SK-N-DZ (cell line): ENCODE measurements around the gene RRP1B.
"Not testable (repeated sequence)": the region's sequence is repeated elsewhere in the genome, so short reads cannot be mapped to it uniquely, and the experiment has no call there.

ENCODE experiments used
- DNase-seq: peaks from one replicate; pipeline ENCODE4 v3.0.0-alpha.2; 2015; ENCODE audit warnings: low spot score

The RRP1B gene

GRCh38 chr21:43667191-43667904 is 8.0 kb downstream of the RRP1B start:
- no peak for DNase-seq

GRCh38 chr21:43669828-43670605 is 10.7 kb downstream of the RRP1B start:
- no peak for DNase-seq

DNA sequence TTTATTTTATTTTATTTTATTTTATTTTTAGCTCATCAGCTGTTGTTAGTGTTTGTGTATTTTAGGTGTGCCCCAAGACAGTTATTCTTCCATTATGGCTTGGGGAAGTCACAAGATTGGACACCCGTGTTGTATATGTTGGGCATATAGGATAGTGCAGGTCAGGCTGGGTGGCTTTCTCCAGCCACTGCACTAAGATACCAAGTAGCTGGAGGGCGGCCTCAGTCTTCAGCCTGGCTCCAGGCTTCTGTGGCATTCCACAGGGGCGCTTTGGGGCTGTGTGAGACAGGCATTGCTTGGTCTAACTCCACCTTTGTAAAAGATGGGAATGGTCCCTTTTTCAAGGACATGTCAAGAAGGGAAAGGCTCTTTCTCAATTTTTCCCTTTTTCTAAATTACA is 16.5 kb downstream of the RRP1B start:
- DNase-seq = no peak

- no peak for DNase-seq
Observed at GRCh38 chr21:43676391-43676790, 17.0 kb downstream of the RRP1B start.

DNA sequence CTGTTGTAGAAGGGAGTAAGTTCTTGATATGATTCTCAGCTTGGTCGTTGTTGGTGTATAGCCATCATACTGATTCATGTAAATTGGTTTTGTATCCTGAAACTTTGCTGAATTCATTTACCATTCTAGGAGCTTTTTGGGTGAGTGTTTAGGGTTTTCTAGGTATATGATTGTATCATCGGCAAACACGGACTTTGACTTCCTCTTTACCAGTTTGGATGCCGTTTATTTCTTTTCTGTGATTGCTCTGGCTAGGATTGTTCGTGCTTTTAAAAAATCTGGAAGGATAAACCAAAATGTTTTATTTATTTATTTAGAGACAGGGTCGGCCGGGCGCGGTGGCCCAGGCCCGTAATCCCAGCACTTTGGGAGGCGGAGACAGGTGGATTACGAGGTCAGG is 20.6 kb downstream of the RRP1B start:
- no peak for DNase-seq

GRCh38 chr21:43680421-43680820 is 21.1 kb downstream of the RRP1B start:
- DNase-seq = not testable (repeated sequence)

DNA sequence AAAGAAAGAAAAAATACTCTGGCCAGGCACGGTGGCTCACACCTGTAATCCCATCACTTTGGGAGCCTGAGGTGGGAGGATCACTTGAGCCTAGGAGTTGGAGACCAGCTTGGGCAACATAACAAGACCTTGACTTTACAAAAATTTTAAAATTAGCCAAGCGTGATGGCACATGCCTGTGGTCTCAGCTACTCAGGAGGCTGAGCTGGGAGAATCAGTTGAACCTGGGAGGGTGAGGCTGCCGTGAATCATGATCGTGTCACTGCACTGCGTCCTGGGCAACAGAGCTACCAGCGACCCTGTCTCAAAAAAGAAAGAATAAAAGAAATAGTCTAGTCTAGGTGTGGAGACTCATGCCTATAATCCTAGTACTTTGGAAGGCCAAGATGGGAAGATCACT is 22.3 kb downstream of the RRP1B start:
- no peak for DNase-seq

DNA sequence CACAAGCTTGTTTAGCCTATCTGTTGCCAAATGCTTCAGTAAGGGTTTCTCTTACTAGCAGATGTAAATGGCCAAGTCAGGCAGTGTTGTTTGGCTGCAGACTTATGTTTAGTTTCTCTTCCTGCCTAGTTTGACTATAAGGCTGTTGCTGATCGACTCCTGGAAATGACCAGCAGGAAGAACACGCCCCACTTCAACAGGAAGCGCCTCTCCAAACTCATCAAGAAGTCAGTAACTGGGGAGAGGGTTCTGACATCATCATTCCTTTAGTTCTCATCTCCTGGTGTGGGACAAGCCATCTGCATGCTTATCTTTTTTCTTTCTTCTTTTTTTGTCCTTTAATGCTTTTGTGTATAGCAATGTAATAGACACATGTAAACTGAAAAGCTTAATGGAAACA is 25.1 kb downstream of the RRP1B start:
- no peak for DNase-seq

- DNase-seq = no peak
Observed at GRCh38 chr21:43686811-43687565, 27.6 kb downstream of the RRP1B start.

DNA sequence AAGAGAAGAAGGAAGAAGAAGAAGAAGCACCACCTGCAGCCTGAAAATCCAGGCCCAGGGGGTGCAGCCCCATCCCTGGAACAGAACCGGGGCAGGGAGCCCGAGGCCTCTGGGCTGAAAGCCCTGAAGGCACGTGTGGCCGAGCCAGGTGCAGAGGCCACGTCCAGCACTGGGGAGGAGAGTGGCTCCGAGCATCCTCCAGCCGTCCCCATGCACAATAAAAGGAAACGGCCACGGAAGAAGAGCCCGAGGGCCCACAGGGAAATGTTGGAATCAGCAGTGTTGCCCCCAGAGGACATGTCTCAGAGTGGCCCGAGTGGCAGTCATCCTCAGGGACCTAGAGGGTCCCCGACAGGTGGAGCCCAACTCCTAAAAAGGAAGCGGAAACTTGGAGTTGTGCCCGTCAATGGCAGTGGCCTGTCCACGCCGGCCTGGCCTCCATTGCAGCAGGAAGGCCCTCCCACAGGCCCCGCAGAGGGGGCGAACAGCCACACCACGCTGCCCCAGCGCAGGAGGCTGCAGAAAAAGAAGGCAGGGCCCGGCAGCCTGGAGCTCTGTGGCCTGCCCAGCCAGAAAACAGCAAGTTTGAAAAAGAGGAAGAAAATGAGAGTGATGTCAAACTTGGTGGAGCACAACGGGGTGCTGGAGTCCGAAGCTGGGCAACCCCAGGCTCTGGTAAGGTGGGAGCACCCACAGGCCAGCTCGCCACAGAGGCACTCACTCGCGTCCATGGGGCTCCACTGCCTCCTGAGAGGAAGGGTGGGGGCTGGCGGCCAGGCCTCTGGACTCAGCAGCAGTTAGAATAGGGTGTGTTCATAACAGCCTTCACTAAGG is 28.4 kb downstream of the RRP1B start:
- DNase-seq = no peak

- no peak for DNase-seq
Observed at GRCh38 chr21:43688906-43689305, 29.5 kb downstream of the RRP1B start.

- no peak for DNase-seq
Observed at GRCh38 chr21:43689556-43690337, 30.4 kb downstream of the RRP1B start.

GRCh38 chr21:43690346-43690745 is 31.0 kb downstream of the RRP1B start:
- DNase-seq = no peak

DNA sequence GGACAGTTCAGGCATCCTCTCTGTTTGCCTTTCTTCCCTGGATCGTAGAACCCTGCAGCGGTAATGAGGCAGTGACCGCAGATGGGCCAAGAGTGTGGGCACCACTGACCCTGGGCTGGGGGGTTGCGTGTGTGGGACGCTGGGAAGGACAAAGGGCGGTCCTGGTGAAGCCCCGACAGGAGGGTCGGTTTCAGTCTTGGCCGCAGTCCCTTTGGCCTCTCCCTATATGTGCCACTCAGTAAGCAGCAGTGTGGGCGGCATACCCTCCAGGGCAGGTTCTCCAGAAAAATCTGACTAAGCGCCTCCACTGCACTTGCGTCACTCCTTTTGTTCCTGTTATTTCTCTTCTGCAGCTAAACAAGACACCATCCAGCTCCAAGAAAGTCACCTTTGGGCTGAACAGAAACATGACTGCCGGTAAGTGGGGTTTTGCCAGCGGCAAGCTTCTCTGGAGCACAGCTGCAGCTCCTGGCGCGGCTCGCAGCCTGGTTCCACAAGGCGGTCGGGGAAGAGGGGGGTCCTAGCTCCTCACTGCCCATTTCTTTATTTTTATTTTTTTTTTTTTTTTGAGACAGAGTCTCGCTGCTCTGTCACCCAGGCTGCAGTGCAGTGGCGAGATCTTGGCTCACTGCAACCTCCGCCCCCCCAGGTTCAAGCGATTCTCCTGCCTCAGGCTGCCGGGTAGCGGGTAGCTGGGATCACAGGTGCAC is 31.9 kb downstream of the RRP1B start:
- no peak for DNase-seq

DNA sequence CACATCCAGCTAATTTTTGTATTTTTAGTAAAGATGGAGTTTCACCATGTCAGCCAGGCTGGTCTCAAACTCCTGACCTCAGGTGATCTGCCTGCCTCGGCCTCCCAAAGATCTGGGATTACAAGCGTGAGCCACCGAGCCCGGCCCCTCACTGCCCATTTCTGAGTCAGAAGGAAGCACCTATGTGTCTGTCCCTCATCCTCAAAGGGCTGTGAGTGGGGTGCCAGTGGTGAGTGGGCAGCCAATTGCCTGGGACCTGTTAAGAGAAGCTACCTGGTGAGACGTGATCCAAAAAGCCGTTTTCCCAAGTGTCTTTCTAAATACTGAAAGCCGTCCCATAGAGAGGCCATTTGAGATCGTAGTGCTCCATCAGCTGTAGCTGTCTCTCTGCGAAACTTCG is 32.4 kb downstream of the RRP1B start:
- DNase-seq = no peak

DNA sequence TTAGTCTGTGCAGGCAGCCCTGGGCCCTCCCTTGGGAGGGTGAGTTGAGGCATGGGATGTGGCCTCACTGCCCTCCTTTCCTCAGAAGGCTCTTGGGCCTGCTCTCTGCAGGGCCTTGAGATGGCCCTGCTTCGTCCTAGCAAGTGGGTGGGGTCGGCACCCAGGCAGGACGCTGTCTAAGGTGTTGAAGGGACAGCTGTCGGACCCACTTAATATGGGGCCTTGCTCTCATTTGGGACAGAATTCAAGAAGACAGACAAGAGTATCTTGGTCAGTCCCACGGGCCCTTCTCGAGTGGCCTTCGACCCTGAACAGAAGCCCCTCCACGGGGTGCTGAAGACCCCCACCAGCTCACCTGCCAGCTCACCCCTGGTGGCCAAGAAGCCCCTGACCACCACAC is 33.6 kb downstream of the RRP1B start:
- DNase-seq = no peak

GRCh38 chr21:43693981-43694380 is 34.6 kb downstream of the RRP1B start:
- no peak for DNase-seq

- DNase-seq = no peak
Observed at GRCh38 chr21:43694437-43695079, 35.2 kb downstream of the RRP1B start.

DNA sequence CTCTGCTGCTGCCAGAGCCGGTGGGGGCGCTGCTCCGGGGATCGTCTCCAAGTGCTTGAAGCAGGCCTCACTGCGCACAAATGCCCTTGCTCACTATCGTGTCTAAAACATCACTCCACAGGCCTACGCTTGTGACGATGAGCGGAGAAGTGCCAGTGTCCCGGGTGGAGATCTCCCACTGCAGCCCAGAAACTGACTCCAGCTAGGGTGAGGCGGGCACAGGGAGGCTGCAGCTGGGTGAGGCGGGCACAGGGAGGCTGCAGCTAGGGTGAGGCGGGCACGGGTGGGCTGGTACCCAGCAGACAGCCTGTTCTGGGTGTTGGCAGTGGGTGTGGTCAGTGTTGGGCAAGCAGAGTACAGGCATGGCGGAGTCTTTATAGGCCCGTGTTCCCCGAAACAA is 36.9 kb downstream of the RRP1B start:
- no peak for DNase-seq
